ENCODE measurements around the gene CLCN6.

The CLCN6 gene

DNA sequence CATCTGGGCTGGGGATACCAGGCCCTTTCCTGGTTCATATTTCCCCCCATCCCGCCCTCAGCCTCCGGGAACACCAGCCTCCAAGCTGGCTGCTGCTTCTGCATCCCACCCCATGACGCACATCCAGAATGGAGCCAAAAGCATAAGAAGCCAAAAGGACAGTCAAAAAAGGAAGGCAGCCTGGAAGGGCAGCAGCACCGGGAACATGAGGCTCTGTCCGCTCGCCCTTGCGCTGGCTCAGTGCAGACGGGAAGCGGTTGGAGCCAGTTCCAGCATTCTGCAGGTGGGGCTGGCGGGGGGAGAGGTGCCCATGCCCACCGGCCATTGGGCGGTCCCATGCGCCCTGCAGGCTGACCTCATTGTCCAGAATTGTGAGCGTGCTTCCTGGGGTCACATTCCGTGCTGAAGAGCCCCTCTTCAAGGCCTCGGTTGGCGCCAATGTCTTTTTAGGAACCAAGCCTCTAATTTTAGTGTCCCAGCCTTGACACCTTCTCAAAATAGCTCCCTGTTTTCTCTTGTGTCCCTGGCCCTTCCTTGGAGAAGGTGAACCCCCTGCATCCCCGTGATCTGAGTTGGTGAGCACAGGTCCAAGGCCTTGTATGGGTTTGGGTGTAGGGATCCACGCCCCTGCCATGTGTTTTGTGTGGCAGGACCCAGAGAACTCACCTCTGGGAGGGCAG is 81.1 kb downstream of the CLCN6 start:
- DNase-seq = no peak
- H3K4me1 ChIP-seq = peaks cover 4% of the 10 kb centered on the region
- H3K27me3 ChIP-seq = no peaks in the 10 kb centered on the region
- H3K9me3 ChIP-seq = no peaks in the 10 kb centered on the region
- H3K4me3 ChIP-seq (ENCODE audit: low read depth, low read length) = no peak overlapping the region
- no peaks in the 10 kb centered on the region for H3K36me3 ChIP-seq
- TF ChIP-seq, protein P1, sequence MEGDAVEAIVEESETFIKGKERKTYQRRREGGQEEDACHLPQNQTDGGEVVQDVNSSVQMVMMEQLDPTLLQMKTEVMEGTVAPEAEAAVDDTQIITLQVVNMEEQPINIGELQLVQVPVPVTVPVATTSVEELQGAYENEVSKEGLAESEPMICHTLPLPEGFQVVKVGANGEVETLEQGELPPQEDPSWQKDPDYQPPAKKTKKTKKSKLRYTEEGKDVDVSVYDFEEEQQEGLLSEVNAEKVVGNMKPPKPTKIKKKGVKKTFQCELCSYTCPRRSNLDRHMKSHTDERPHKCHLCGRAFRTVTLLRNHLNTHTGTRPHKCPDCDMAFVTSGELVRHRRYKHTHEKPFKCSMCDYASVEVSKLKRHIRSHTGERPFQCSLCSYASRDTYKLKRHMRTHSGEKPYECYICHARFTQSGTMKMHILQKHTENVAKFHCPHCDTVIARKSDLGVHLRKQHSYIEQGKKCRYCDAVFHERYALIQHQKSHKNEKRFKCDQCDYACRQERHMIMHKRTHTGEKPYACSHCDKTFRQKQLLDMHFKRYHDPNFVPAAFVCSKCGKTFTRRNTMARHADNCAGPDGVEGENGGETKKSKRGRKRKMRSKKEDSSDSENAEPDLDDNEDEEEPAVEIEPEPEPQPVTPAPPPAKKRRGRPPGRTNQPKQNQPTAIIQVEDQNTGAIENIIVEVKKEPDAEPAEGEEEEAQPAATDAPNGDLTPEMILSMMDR (IDR thresholded peaks at IDR 0.05; ENCODE audit: low read depth, low read length) = no peak

DNA sequence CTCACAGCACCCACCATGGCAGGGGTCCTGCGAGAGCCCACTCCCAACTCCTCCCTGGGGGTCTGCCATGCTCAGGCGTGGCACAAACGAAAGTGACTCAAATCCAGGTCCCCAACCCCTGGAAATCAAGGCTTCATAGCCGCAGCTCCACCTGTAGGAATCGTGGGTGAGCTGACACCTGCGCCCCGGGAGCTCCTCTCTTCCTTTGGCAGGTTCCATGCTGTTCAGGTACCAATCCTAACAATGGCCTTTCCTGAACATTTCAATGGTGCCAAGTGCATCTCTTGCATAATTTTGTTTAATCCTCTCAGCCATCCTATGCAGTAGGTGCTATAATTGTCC is 81.6 kb downstream of the CLCN6 start:
- Histone ChIP-seq H3K27me3 (no peaks in the 10 kb centered on the region), H3K9me3 (no peaks in the 10 kb centered on the region), H3K4me1 (peaks cover 2% of the 10 kb centered on the region; the same call in 1 of the 2 replicates), H3K4me3 (ENCODE audit: low read depth, low read length) (no peak overlapping the region), H3K36me3 (no peaks in the 10 kb centered on the region)
- DNase-seq = no peak
- TF ChIP-seq, protein P1 (IDR thresholded peaks at IDR 0.05; ENCODE audit: low read depth, low read length) = no peak

DNA sequence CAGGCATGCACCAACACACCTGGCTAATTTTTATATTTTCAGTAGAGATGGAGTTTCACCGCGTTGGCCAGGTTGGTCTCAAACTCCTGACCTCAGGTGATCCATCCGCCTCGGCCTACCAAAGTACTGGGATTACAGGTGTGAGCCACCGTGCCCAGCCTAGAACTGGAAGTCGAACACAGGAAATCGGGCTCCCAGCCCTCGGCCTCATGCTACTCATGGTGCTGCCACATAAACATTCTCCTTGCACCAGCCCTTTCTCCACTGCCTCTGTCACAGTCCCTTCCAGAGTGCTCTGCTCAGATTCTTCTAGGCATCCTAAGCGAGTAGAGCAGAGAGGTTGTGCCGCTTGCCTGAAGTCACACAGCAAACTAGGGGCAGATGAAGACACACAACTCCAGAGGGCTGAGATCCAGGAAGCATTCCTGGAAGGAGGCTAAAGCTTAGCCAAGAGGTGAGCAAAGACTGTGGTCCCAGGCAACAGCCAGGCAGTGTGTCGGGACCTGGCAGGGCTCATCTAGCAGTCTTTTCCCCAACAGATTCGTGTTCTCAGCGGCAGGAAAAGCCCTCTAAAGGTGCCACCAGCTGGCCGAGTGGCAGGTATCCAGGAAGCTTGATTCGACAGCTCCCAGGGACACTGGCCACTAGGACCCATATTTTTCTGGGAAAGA is 82.3 kb downstream of the CLCN6 start:
- no peaks in the 10 kb centered on the region for H3K27me3 ChIP-seq
- H3K36me3 ChIP-seq = no peaks in the 10 kb centered on the region
- H3K9me3 ChIP-seq = no peaks in the 10 kb centered on the region
- H3K4me1 ChIP-seq = no peaks in the 10 kb centered on the region
- no peak for DNase-seq
- TF ChIP-seq, protein P1 (IDR thresholded peaks at IDR 0.05; ENCODE audit: low read depth, low read length) = no peak
- no peak overlapping the region for H3K4me3 ChIP-seq (ENCODE audit: low read depth, low read length)

DNA sequence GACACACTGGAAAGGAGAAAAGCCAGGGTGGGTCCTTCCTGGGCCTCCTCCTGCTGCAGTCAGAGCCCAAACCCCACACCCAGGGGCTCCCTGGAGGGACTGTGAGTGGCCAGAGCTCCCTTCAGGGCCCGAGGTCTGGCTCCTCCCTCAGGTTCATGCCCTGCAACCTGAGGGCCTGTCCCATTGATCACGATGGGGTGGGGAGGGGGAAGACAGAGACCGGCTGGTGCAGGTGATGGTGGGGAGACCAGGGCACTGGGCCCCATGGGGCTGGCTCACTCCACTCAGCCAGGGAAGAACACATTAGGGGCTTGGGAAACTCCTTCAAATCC is 82.9 kb downstream of the CLCN6 start:
- no peaks in the 10 kb centered on the region for H3K36me3 ChIP-seq
- H3K4me1 ChIP-seq = no peaks in the 10 kb centered on the region
- TF ChIP-seq, protein P1 (IDR thresholded peaks at IDR 0.05; ENCODE audit: low read depth, low read length) = no peak
- no peak overlapping the region for H3K4me3 ChIP-seq (ENCODE audit: low read depth, low read length)
- no peaks in the 10 kb centered on the region for H3K27me3 ChIP-seq
- DNase-seq = no peak
- H3K9me3 ChIP-seq = no peaks in the 10 kb centered on the region

DNA sequence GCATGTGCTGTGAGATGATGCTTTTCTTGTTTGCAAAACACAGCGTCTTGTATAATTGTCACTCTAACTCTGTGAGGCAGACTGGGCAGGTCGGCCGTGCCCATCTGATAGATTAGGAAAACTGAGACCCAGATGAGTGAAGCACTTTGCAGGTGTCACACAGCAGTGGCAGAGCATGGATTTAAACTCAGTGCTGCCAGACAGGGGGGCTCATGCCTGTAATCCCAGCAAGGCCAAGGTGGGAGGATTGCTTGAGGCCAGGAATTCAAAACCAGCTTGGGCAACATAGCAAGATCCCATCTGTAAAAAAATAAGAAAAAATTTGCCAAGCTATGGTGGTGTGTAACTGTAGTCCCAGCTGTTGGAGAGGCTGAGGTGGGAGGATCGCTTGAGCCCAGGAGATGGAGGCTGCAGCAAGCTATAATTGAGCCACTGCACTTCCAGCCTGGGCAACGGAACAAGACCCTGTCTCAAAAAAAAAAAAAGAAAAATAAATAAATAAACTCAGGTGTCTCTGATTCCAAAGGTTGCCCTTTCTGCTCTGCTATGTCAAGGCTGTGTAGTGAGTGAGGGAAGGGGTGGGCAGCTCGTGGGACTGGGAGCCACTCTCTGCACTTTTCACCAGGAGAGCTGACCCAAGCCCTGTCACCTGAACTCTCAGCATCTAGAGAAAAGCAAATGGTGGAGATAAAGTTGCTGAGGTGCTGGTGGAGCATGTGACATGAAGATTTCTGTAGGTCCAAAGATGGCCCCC is 85.6 kb downstream of the CLCN6 start:
- TF ChIP-seq, protein P1 (IDR thresholded peaks at IDR 0.05; ENCODE audit: low read depth, low read length) = no peak
- H3K27me3 ChIP-seq = no peaks in the 10 kb centered on the region
- DNase-seq = no peak
- H3K4me3 ChIP-seq (ENCODE audit: low read depth, low read length) = no peak overlapping the region
- no peaks in the 10 kb centered on the region for H3K9me3 ChIP-seq
- H3K4me1 ChIP-seq = no peaks in the 10 kb centered on the region
- H3K36me3 ChIP-seq = no peaks in the 10 kb centered on the region
